IMR-90 (cell line): ENCODE data around the gene BCL2L13. TPM values are rescaled to one million over a fixed set of nuclear protein-coding genes. Genes with fewer than 3 reads are reported as not detected.
A peak's percentile ranks its signal among the peaks of the same experiment; 100 is the strongest.

Source experiments
- ATAC-seq: fragments of 200-7000 bp; cut with Tn5 transposase; 2 replicates; pipeline ENCODE4 v1.9.1; 2020; ENCODE audit warnings: low read depth, mild to moderate bottlenecking, moderate library complexity
- BruUV-seq: library from RNA; stranded (reverse); fragments of 400-500 nt; replicated peaks from 2 replicates; lab custom pipeline; 2021; lab: Mats Ljungman, UMichigan
- CTCF ChIA-PET: fragments of 300-600 bp; formaldehyde crosslinking; extraction: SDS; loops from one replicate; lab custom pipeline; 2021; ENCODE audit warnings: antibody characterized with exemption; lab: Yijun Ruan, JAX
- POLR2A ChIA-PET: fragments of 300-600 bp; sonication (Branson Sonifier 250); formaldehyde crosslinking; loops from one replicate; lab custom pipeline; 2022; ENCODE audit warnings: antibody characterized with exemption; ENCODE audit not compliant: unreplicated experiment; lab: Charles Lee
- DNase-seq: peaks from one replicate; pipeline ENCODE4 v3.0.0; 2013
- H2AFZ ChIP-seq: replicated peaks from 2 replicates; pipeline ENCODE3; 2013; ENCODE audit warnings: low read length, mild to moderate bottlenecking; ENCODE audit not compliant: poor library complexity
- H2AK5ac ChIP-seq: 2 replicates; pipeline ENCODE4 v1.6.1; 2013; ENCODE audit warnings: low read depth, low read length, inconsistent platforms
- H2AK9ac ChIP-seq: replicated peaks from 2 replicates; pipeline ENCODE3; 2013; ENCODE audit warnings: mild to moderate bottlenecking, low read depth, low read length, moderate library complexity; ENCODE audit not compliant: poor library complexity
- H2BK120ac ChIP-seq: 2 replicates; pipeline ENCODE4 v1.6.1; 2013; ENCODE audit warnings: low read depth, low read length, inconsistent platforms
- H2BK15ac ChIP-seq: 3 replicates; pipeline ENCODE4 v1.6.1; 2013; ENCODE audit warnings: low read depth, low read length, inconsistent platforms
- H2BK20ac ChIP-seq: 2 replicates; pipeline ENCODE4 v1.6.1; 2013; ENCODE audit warnings: low read depth, mild to moderate bottlenecking, inconsistent platforms, low read length, moderate library complexity
- H2BK5ac ChIP-seq: 2 replicates; pipeline ENCODE4 v1.6.1; 2013; ENCODE audit warnings: mild to moderate bottlenecking, low read depth, low read length, inconsistent platforms; ENCODE audit not compliant: poor library complexity, severe bottlenecking
- H3K14ac ChIP-seq: replicated peaks from 2 replicates; pipeline ENCODE4 v1.6.1; 2013; ENCODE audit warnings: low read depth, low read length, inconsistent platforms
- H3K18ac ChIP-seq: 2 replicates; pipeline ENCODE4 v1.6.1; 2013; ENCODE audit warnings: low read depth, low read length, control low read depth
- H3K23ac ChIP-seq: 2 replicates; pipeline ENCODE4 v1.6.1; 2013; ENCODE audit warnings: low read depth, low read length, inconsistent platforms
- H3K27ac ChIP-seq: 2 replicates; pipeline ENCODE4 v1.5.1; 2013; ENCODE audit warnings: mild to moderate bottlenecking, control low read depth, low read length; ENCODE audit not compliant: insufficient read depth
- H3K27me3 ChIP-seq: 2 replicates; pipeline ENCODE4 v1.6.1; 2013; ENCODE audit warnings: low read length; ENCODE audit not compliant: control insufficient read depth, insufficient read depth
- H3K36me3 ChIP-seq: 2 replicates; pipeline ENCODE4 v1.6.1; 2013; ENCODE audit warnings: low read length, mixed read lengths; ENCODE audit not compliant: control insufficient read depth, insufficient read depth
- H3K4ac ChIP-seq: 2 replicates; pipeline ENCODE4 v1.6.1; 2013; ENCODE audit warnings: low read depth, low read length, inconsistent platforms
- H3K4me1 ChIP-seq: 2 replicates; pipeline ENCODE4 v1.6.1; 2013; ENCODE audit warnings: low read length, mixed read lengths; ENCODE audit not compliant: control insufficient read depth, insufficient read depth
- H3K4me2 ChIP-seq: 2 replicates; pipeline ENCODE4 v1.6.1; 2013; ENCODE audit warnings: low read depth, mild to moderate bottlenecking, control low read depth, low read length, moderate library complexity
- H3K4me3 ChIP-seq: 2 replicates; pipeline ENCODE4 v1.5.1; 2013; ENCODE audit warnings: low read depth, mild to moderate bottlenecking, control low read depth, low read length, moderate library complexity; ENCODE audit not compliant: insufficient read depth
- H3K56ac ChIP-seq: 2 replicates; pipeline ENCODE4 v1.6.1; 2013; ENCODE audit warnings: low read length, inconsistent platforms; ENCODE audit not compliant: insufficient read depth; ENCODE audit errors: extremely low read depth
- H3K79me1 ChIP-seq, 2 experiments: 2 replicates each; pipeline ENCODE4 v1.6.1; 2013; ENCODE audit warnings: low read length in 2 of 2, inconsistent platforms in 1 of 2, low read depth in 1 of 2
- H3K9ac ChIP-seq: 2 replicates; pipeline ENCODE4 v1.6.1; 2013; ENCODE audit warnings: low read depth, low read length, control low read depth
- H3K9me1 ChIP-seq: 2 replicates; pipeline ENCODE4 v1.6.1; 2013; ENCODE audit warnings: low read length, inconsistent platforms; ENCODE audit not compliant: insufficient read depth
- H3K9me3 ChIP-seq: 2 replicates; pipeline ENCODE4 v1.6.1; 2013; ENCODE audit warnings: low read length; ENCODE audit not compliant: control insufficient read depth, insufficient read depth
- H4K20me1 ChIP-seq: 2 replicates; pipeline ENCODE4 v1.6.1; 2013; ENCODE audit warnings: low read length, inconsistent platforms; ENCODE audit not compliant: insufficient read depth
- H4K5ac ChIP-seq: 2 replicates; pipeline ENCODE4 v1.6.1; 2013; ENCODE audit warnings: mild to moderate bottlenecking, low read depth, low read length, control low read depth
- H4K8ac ChIP-seq, 2 experiments: 2 replicates each; pipeline ENCODE4 v1.6.1; 2013; ENCODE audit warnings: low read depth in 2 of 2, low read length in 2 of 2, control low read depth in 1 of 2, inconsistent platforms in 1 of 2
- H4K91ac ChIP-seq: 2 replicates; pipeline ENCODE4 v1.6.1; 2013; ENCODE audit warnings: low read depth, low read length, inconsistent platforms; ENCODE audit not compliant: insufficient read depth
- BHLHE40 ChIP-seq: fragments of 150-350 bp; IDR thresholded peaks from 2 replicates; pipeline ENCODE4 v1.6.1; 2016; ENCODE audit warnings: mild to moderate bottlenecking, low read depth, low read length
- CHD1 ChIP-seq: IDR thresholded peaks from 2 replicates; pipeline ENCODE4 v1.6.1; 2012; ENCODE audit warnings: low read depth, low read length, improper control_type of control experiment
- FOS ChIP-seq: fragments of 150-350 bp; IDR thresholded peaks from 2 replicates; pipeline ENCODE4 v1.6.1; 2016; ENCODE audit warnings: low read depth, low read length
- MAFK ChIP-seq: IDR thresholded peaks from 2 replicates; pipeline ENCODE4 v1.6.1; 2012; ENCODE audit warnings: low read depth, low read length, improper control_type of control experiment
- MAZ ChIP-seq: IDR thresholded peaks from 2 replicates; pipeline ENCODE4 v1.6.1; 2012; ENCODE audit warnings: low read depth, mild to moderate bottlenecking, low read length, improper control_type of control experiment, moderate library complexity, borderline replicate concordance
- NFE2L2 ChIP-seq: fragments of 150-350 bp; IDR thresholded peaks from 2 replicates; pipeline ENCODE4 v1.6.1; 2016; ENCODE audit warnings: low read depth, mild to moderate bottlenecking, low read length
- POLR2A ChIP-seq: IDR thresholded peaks from 2 replicates; pipeline ENCODE4 v1.6.1; 2012; ENCODE audit warnings: mild to moderate bottlenecking, low read depth, low read length
- RAD21 ChIP-seq: IDR thresholded peaks from 2 replicates; pipeline ENCODE4 v1.6.1; 2012; ENCODE audit warnings: low read length, improper control_type of control experiment
- RCOR1 ChIP-seq: IDR thresholded peaks from 2 replicates; pipeline ENCODE4 v1.6.1; 2012; ENCODE audit warnings: mild to moderate bottlenecking, low read length, improper control_type of control experiment; ENCODE audit not compliant: insufficient replicate concordance
- SMC3 ChIP-seq: fragments of 150-350 bp; IDR thresholded peaks from 2 replicates; pipeline ENCODE4 v1.6.1; 2016; ENCODE audit warnings: low read depth, mild to moderate bottlenecking, antibody characterized with exemption, low read length, moderate library complexity
- USF2 ChIP-seq: fragments of 150-350 bp; IDR thresholded peaks from 2 replicates; pipeline ENCODE4 v1.6.1; 2017; ENCODE audit warnings: mild to moderate bottlenecking, antibody characterized with exemption, low read length, low read depth
- WGBS, 2 experiments: methylation state at CpG; one replicate each; pipeline versions ENCODE4 v1.1.5 to v1.1.7; 2013; ENCODE audit warnings: missing lambda C conversion rate in 2 of 2; ENCODE audit not compliant: insufficient read length in 1 of 2; ENCODE audit errors: extremely low coverage in 2 of 2; 5-methylcytosine and 5-hydroxymethylcytosine counted together
- dilution Hi-C: fragments of 300-500 bp; cut with HindIII; formaldehyde crosslinking; loops from one replicate; pipeline ENCODE4 v1.14.3; 2018; ENCODE audit warnings: low sequenced_read_pairs; ENCODE audit not compliant: unreplicated experiment
- in situ Hi-C: fragments of 300-500 bp; cut with MboI; formaldehyde crosslinking; loops from 3 replicates; pipeline ENCODE4 v1.14.3; 2019; ENCODE audit warnings: low sequenced_read_pairs, inconsistent platforms, mixed read lengths
- intact Hi-C: fragments of 100-400 bp; cut with micrococcal nuclease; formaldehyde crosslinking; loops from 2 replicates; pipeline ENCODE4 v1.10.0; 2022
- polyA plus RNA-seq, 3 experiments: library from polyadenylated mRNA; depleted of rRNA; stranded (reverse); fragments of >200 nt; gene quantifications; 2 replicates each; pipeline ENCODE4 v1.2.3, GENCODE V29; 2012; ENCODE audit warnings: low replicate concordance in 1 of 3
- total RNA-seq: library from RNA; depleted of rRNA; stranded (reverse); fragments of >200 nt; gene quantifications from 2 replicates; pipeline ENCODE4 v1.2.3, GENCODE V29; 2012
- TF ChIP-seq, protein P1 (sequence below): fragments of 150-350 bp; IDR thresholded peaks from 2 replicates; pipeline ENCODE4 v1.6.1; 2016; ENCODE audit warnings: low read depth, mild to moderate bottlenecking, low read length, moderate library complexity, borderline replicate concordance

BCL2L13 gene
- total and polyA plus RNA-seq, 2 of the 4 experiments (the other 2 are of a cell fraction): 42.6 to 86.7 TPM

GRCh38 chr22:17628406-17629172, 10.0 kb upstream of the BCL2L13 start, which contains the start of gene ATP6V1E1:
Gene ATP6V1E1, minus strand, starts transcription at chr22:17628749. Its CDS starts 114 bp downstream, at chr22:17628635.
- intact Hi-C loops: loop anchor here (5.0 kb wide), 1 partner anchor 56 kb away; no protein-coding TSS in a partner anchor
- ChIA-PET CTCF (no interaction called here), POLR2A (no interaction called here)
- Histone ChIP-seq H2AK9ac (peak within 1 kb of the TSS; percentile 94), H3K9me3 (no peaks in the 10 kb centered on the region), H3K23ac (peak within 1 kb of the TSS; percentile 94), H4K8ac (peak within 1 kb of the TSS; percentile 98 to 99), H3K36me3 (peaks cover 3% of the 10 kb centered on the region), H4K5ac (peak within 1 kb of the TSS; percentile 85), H3K9me1 (peaks cover under 1% of the 10 kb centered on the region; the same call in 1 of the 2 replicates), H3K18ac (peak within 1 kb of the TSS; percentile 88), H3K79me1 (peaks cover 9 to 44% of the 10 kb centered on the region in 2 experiments), H2BK20ac (peak within 1 kb of the TSS; percentile 8; the same call in 1 of the 2 replicates), H3K27me3 (no peaks in the 10 kb centered on the region), H4K20me1 (peaks cover 1% of the 10 kb centered on the region; the same call in 1 of the 2 replicates), H3K9ac (peak within 1 kb of the TSS; percentile 96), H3K4me1 (peaks cover under 1% of the 10 kb centered on the region), H2BK120ac (peak within 1 kb of the TSS; percentile 67), H2AFZ (peak within 1 kb of the TSS; percentile 96), H3K56ac (peak within 1 kb of the TSS; percentile 95), H4K91ac (peak within 1 kb of the TSS; percentile 93), H2AK5ac (peak within 1 kb of the TSS; percentile 92), H2BK5ac (peak within 1 kb of the TSS; percentile 87), H2BK15ac (peak within 1 kb of the TSS; percentile 54; the same call in 1 of the 3 replicates), H3K4me3 (peak within 1 kb of the TSS; percentile 69), H3K4ac (peak within 1 kb of the TSS; percentile 92), H3K14ac (peak within 1 kb of the TSS; percentile 98), H3K27ac (peak within 1 kb of the TSS; percentile 97), H3K4me2 (peak within 1 kb of the TSS; percentile 85)
- ATAC-seq (peak; percentile 99), DNase-seq (peak; percentile 96)
- BruUV-seq: TSS peak; percentile 70
- dilution Hi-C loops: no loop called here
- TF ChIP-seq BHLHE40: peak; percentile 65; the same call in 1 of the 2 replicates
- peak; percentile 88 for TF ChIP-seq POLR2A
- peak; percentile 39; the same call in 1 of the 2 replicates for TF ChIP-seq FOS
- peak; percentile 97 for TF ChIP-seq USF2
- TF ChIP-seq RCOR1: peak; percentile 44
- no peak for TF ChIP-seq MAZ
- no peak for TF ChIP-seq MAFK
- no peak for TF ChIP-seq NFE2L2
- TF ChIP-seq CHD1: no peak
- no peak for TF ChIP-seq SMC3
- TF ChIP-seq RAD21: no peak
- TF ChIP-seq, protein P1, sequence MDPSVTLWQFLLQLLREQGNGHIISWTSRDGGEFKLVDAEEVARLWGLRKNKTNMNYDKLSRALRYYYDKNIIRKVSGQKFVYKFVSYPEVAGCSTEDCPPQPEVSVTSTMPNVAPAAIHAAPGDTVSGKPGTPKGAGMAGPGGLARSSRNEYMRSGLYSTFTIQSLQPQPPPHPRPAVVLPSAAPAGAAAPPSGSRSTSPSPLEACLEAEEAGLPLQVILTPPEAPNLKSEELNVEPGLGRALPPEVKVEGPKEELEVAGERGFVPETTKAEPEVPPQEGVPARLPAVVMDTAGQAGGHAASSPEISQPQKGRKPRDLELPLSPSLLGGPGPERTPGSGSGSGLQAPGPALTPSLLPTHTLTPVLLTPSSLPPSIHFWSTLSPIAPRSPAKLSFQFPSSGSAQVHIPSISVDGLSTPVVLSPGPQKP: no peak
- 0% methylated on average over 10 of the region's 45 CpGs; no CpG with 5 or more reads in 1 of the 2 experiments for WGBS, 2 experiments
- in situ Hi-C loops: no loop called here
